SK-N-MC (cell line): ENCODE measurements around the gene RAB23.

Experiments
- DNase-seq: peaks from one replicate; pipeline ENCODE4 v3.0.0-alpha.2; 2011; ENCODE audit warnings: low read depth, low spot score
- H3K27ac ChIP-seq: fragments of 200-600 bp; sonication (generic); 2 replicates; pipeline ENCODE4 v1.5.1; 2016; ENCODE audit warnings: mixed run types
- H3K36me3 ChIP-seq: fragments of 200-600 bp; sonication (generic); 2 replicates; pipeline ENCODE4 v1.6.1; 2017; ENCODE audit warnings: antibody characterized with exemption, low read length, mixed read lengths; ENCODE audit not compliant: insufficient read depth
- H3K4me3 ChIP-seq: fragments of 200-600 bp; sonication (generic); 2 replicates; pipeline ENCODE4 v1.5.1; 2016
- H3K9ac ChIP-seq: fragments of 200-600 bp; sonication (generic); 2 replicates; pipeline ENCODE4 v1.8.0; 2017; ENCODE audit warnings: mixed run types, mixed read lengths; ENCODE audit not compliant: insufficient read length
- H3K9me3 ChIP-seq: fragments of 200-600 bp; sonication (generic); 2 replicates; pipeline ENCODE4 v1.6.1; 2017; ENCODE audit warnings: low read depth, mild to moderate bottlenecking, antibody characterized with exemption, low read length, moderate library complexity, mixed read lengths
- EZH2 ChIP-seq: fragments of 200-600 bp; sonication (generic); IDR thresholded peaks from one replicate; pipeline ENCODE4 v1.6.1; 2017; ENCODE audit warnings: antibody characterized with exemption
- FOXP2 ChIP-seq: optimal IDR thresholded peaks from 2 replicates; pipeline ENCODE3; 2011; ENCODE audit warnings: mild to moderate bottlenecking, moderate library complexity; ENCODE audit not compliant: insufficient read depth; ENCODE audit errors: extremely low read length, control extremely low read depth
- POLR2AphosphoS5 ChIP-seq: IDR thresholded peaks from 2 replicates; pipeline ENCODE4 v1.6.1; 2012; ENCODE audit warnings: mild to moderate bottlenecking, low read depth, low read length, borderline replicate concordance

Gene RAB23

GRCh38 chr6:57259064-57259463 lies 37.0 kb upstream of the RAB23 start:
- Histone ChIP-seq H3K4me3 (no peak overlapping the region), H3K27ac (no peak overlapping the region), H3K9me3 (no peaks in the 10 kb centered on the region), H3K36me3 (no peaks in the 10 kb centered on the region), H3K9ac (no peak overlapping the region)
- DNase-seq: no peak
- TF ChIP-seq POLR2AphosphoS5 (no peak), EZH2 (no peak), FOXP2 (no peak)

DNA sequence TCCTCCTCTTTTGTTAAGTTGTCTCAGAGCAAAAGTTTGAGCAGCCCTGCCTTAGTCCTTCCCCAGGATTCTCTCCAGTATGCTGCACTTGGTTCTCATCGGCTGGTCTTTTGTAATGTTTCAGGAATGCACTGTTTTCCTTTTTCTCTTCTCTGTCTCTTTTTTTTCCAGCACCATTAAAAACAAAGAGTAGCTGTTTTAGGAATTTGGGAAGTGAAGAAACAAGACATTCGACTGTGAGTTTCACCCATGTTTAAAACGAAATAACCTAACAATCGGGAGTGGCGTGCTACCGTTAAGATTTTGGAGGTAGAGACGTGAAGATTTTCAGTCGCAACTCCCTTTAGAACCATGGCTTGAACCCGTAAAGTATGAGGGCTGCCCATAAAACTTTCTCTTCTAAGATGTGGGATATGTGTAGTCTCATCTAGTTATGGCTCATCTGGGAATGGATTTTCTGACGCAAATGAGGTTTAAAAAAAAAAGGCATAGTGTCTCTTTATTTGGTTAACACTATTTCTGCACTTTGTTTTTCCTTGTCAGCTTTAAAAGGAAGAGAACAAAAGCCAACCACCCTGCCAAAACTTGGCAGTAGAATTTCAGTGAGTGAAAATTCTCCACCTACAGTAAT lies 35.9 kb upstream of the RAB23 start:
- DNase-seq: no peak
- H3K4me3 ChIP-seq: no peak overlapping the region
- no peak for TF ChIP-seq EZH2
- TF ChIP-seq POLR2AphosphoS5: no peak
- H3K36me3 ChIP-seq: no peaks in the 10 kb centered on the region
- no peak overlapping the region for H3K27ac ChIP-seq
- H3K9me3 ChIP-seq: no peaks in the 10 kb centered on the region
- no peak overlapping the region for H3K9ac ChIP-seq

GRCh38 chr6:57256541-57256940 lies 34.4 kb upstream of the RAB23 start:
- no peak overlapping the region for H3K27ac ChIP-seq
- H3K4me3 ChIP-seq: no peak overlapping the region
- no peaks in the 10 kb centered on the region for H3K9me3 ChIP-seq
- TF ChIP-seq FOXP2: no peak
- no peak for TF ChIP-seq POLR2AphosphoS5
- TF ChIP-seq EZH2: no peak
- no peak for DNase-seq
- no peak overlapping the region for H3K9ac ChIP-seq
- no peaks in the 10 kb centered on the region for H3K36me3 ChIP-seq

DNA sequence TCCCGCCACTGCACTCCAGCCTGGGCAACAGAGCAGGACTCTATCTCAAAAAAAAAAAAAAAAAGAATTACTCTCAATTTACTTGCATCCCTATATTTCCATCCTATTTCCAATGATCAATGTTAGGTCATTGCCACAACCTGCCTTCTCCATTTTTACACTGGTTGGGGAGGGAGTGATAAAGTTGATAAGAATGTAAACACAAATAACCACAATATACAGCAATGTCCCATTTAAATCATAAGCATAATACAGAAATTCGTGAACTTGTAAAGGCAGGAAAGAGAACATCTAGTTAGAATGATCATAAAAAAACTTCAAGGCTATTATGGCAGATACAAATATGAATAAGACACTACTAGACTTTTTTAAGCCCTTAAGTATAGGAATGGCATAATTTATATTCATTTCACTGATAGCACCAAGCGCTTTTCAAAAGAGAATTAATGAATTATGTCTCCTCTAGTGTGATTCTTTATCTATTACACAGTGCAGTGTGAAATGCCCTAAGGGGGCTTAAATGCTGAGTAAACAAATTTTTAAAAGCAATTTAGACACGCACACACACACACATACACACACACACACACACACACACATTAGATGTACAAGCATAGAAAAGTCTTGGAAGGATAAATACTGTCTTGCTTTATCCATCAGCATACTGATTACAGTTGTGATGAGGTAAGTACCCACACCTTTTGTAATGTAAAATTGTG lies 33.5 kb upstream of the RAB23 start:
- Histone ChIP-seq H3K27ac (no peak overlapping the region), H3K4me3 (no peak overlapping the region), H3K9me3 (no peaks in the 10 kb centered on the region), H3K9ac (no peak overlapping the region), H3K36me3 (no peaks in the 10 kb centered on the region)
- TF ChIP-seq POLR2AphosphoS5 (no peak), EZH2 (no peak), FOXP2 (no peak)
- DNase-seq: peak; percentile 18

DNA sequence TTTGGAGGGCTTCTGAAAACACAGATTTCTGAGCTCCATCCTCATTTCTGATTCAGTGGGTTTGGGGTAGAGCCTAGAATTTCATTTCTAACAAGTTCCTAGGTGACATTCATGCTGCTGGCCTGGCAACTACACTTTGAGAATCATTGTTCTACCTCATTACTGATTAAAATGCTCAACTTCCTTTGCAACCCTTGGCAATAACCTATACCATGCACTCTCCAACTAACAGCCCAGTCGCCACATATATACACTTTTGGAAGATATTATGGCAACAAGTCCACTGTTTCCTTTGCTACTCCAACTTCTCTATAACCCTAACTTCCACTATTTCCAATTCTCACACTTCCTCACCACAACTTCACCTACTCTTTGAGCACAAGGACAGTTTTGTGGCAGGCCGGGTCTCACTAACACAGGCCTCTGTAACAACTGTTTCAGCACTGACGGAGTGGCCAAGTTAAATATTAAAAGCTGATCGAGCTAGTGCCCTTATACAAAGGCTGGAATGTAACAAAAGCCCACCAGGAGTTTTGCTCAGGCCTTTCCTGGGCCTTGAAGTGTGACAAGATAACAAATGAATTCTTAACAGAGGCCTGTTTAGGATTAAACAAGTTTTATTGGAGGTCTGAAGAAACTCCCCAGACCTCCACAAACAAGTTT lies 32.1 kb upstream of the RAB23 start:
- Histone ChIP-seq H3K9ac (no peak overlapping the region), H3K27ac (no peak overlapping the region), H3K9me3 (no peaks in the 10 kb centered on the region), H3K4me3 (no peak overlapping the region), H3K36me3 (no peaks in the 10 kb centered on the region)
- no peak for DNase-seq
- TF ChIP-seq FOXP2: no peak
- TF ChIP-seq EZH2: no peak
- no peak for TF ChIP-seq POLR2AphosphoS5

GRCh38 chr6:57252975-57253374 lies 30.9 kb upstream of the RAB23 start:
- Histone ChIP-seq H3K4me3 (no peak overlapping the region), H3K9me3 (no peaks in the 10 kb centered on the region), H3K36me3 (no peaks in the 10 kb centered on the region), H3K27ac (no peak overlapping the region), H3K9ac (no peak overlapping the region)
- no peak for DNase-seq
- TF ChIP-seq POLR2AphosphoS5 (no peak), FOXP2 (no peak), EZH2 (no peak)

DNA sequence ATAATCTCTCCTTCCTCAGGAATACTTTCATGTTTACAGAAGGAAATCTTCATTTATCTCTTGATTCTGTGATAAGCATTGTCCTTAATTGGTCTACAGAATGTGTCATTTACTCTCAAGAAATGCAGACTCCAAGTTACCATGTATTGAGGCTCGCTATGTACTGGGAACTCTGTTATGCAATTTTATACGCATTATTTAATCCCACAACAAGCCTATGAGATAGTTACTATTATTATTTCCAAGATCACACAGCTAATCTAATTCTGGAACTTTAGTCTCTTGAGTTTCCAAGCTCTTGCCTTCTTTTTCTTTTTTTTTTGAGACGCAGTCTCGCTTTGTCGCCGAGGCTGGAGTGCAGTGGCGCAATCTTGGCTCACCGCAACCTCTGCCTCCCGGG lies 30.0 kb upstream of the RAB23 start:
- DNase-seq: no peak
- Histone ChIP-seq H3K9me3 (no peaks in the 10 kb centered on the region), H3K36me3 (no peaks in the 10 kb centered on the region), H3K9ac (no peak overlapping the region), H3K27ac (no peak overlapping the region), H3K4me3 (no peak overlapping the region)
- TF ChIP-seq POLR2AphosphoS5 (no peak), FOXP2 (no peak), EZH2 (no peak)

- H3K4me3 ChIP-seq: no peak overlapping the region
- H3K36me3 ChIP-seq: no peaks in the 10 kb centered on the region
- TF ChIP-seq FOXP2 (no peak), POLR2AphosphoS5 (no peak), EZH2 (no peak)
- no peaks in the 10 kb centered on the region for H3K9me3 ChIP-seq
- no peak for DNase-seq
- no peak overlapping the region for H3K9ac ChIP-seq
- H3K27ac ChIP-seq: no peak overlapping the region
Measured at GRCh38 chr6:57250348-57250747, 28.2 kb upstream of the RAB23 start.
